Ovary (tissue), 9 donors: Measurements from ENCODE around the gene CEP41. TPM values are rescaled to one million over a fixed set of nuclear protein-coding genes. Genes with fewer than 3 reads are reported as not detected.

Experiments
- DNase-seq, 5 donors: peaks; one replicate each; pipeline ENCODE4 v3.0.0-alpha.2; 2019 to 2020
- H3K27ac ChIP-seq, 2 donors: fragments of 200-600 bp; one replicate each; pipeline versions ENCODE4 v1.5.1 to v1.8.0; 2019 to 2022
- H3K27me3 ChIP-seq: fragments of 200-600 bp; one replicate; pipeline ENCODE4 v1.8.0; 2022
- H3K36me3 ChIP-seq: fragments of 200-600 bp; sonication (generic); one replicate; pipeline ENCODE4 v1.5.1; 2019
- H3K4me1 ChIP-seq: one replicate; pipeline ENCODE4 v1.8.1; 2013; ENCODE audit warnings: mild to moderate bottlenecking, moderate library complexity; ENCODE audit not compliant: insufficient read depth
- H3K4me3 ChIP-seq: fragments of 200-600 bp; sonication (generic); one replicate; pipeline ENCODE4 v1.5.1; 2017
- H3K9me3 ChIP-seq, 2 donors: fragments of 200-600 bp in 1 of 2; sonication (generic) in 1 of 2; one replicate each; pipeline versions ENCODE4 v1.5.1 to v1.8.1; 2013 to 2019; ENCODE audit warnings: mild to moderate bottlenecking in 1 of 2, moderate library complexity in 1 of 2
- EP300 ChIP-seq: sonication (generic); formaldehyde crosslinking; IDR thresholded peaks from one replicate; pipeline ENCODE4 v1.6.1; 2017; ENCODE audit warnings: antibody characterized with exemption
- POLR2A ChIP-seq: fragments of 450-650 bp; IDR thresholded peaks from one replicate; pipeline ENCODE4 v1.6.1; 2017; ENCODE audit warnings: antibody characterized with exemption, mild to moderate bottlenecking, moderate library complexity
- WGBS, 3 donors: extraction: QIAGEN DNeasy Blood & Tissue Kit in 1 of 3; methylation state at CpG; one replicate each; pipeline versions ENCODE4 v1.1.5 to v1.1.7; 2013 to 2017; 5-methylcytosine and 5-hydroxymethylcytosine counted together
- intact Hi-C, 4 donors: fragments of 100-400 bp; cut with DNase I; formaldehyde crosslinking; loops; one replicate each; pipeline versions ENCODE4 v1.11.0 to v1.15.1; 2022 to 2023
- polyA plus RNA-seq, 2 donors: library from polyadenylated mRNA; stranded (reverse); fragments of 200-250 nt in 1 of 2; fragments of 350-450 nt in 1 of 2; fragmentation: Illumina TruSeq in 1 of 2; extraction: RNeasy Lipid Tissue Mini Kit (QIAGEN cat#74804) in 1 of 2; gene quantifications; one replicate each; pipeline ENCODE4 v1.2.3, GENCODE V29; 2013 to 2014
- total RNA-seq, 7 donors: library from RNA; depleted of rRNA in 2 of 7; stranded (reverse); fragments of >200 nt in 2 of 7; fragmentation: NEBNext Ultra II Directional in 3 of 7; extraction: Animal tissue kit (Norgen Biotek cat#: 25700) in 3 of 7; gene quantifications; one replicate each; pipeline versions ENCODE4 v1.1.0 to v1.2.4, GENCODE V29; 2016 to 2023
- TF ChIP-seq, protein P1 (sequence below), 3 donors: fragments of 450-650 bp in 2 of 3; fragments of 200-600 bp in 1 of 3; IDR thresholded peaks; one replicate each; pipeline versions ENCODE4 v1.5.1 to v1.8.0; 2016 to 2022; ENCODE audit warnings: antibody characterized with exemption in 3 of 3, mild to moderate bottlenecking in 1 of 3
- donor health status: DM: no; HTN: no; CAD: no; lungs with moderate emphysema.
- donor health status: DM: no; HTN: no; CAD: no.
- donor health status: Bipolar disorder and iron deficiency.
- donor health status: DM: yes; HTN: yes; CAD: no.
- donor health status: DM: no; HTN: no; CAD: no.
- donor health status: DM: yes; HTN: yes; CAD: no.

The CEP41 gene
- total and polyA plus RNA-seq, 9 donors: 1.8 to 21.3 (median 10.5) TPM

DNA sequence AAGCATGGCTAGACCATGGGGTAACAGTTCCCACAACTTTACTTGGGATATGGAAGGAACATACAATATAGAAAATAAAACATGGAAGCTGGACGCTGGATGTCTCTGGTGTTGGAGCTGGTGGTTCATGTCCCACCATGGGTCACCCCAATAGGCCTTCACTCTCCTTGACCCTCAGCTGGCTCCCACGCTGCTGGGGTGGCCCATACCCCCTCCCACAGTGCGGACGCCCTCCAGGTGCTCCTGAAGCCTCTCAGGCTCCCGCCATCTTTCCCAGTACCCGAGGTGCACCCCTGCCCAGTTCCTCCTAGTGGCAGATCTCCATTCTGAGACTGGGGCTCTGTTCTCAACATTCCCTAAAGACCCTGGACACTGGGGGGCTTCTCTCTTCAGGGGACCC is 66.3 kb downstream of the CEP41 start:
- Histone ChIP-seq H3K9me3 (no peaks in the 10 kb centered on the region), H3K27me3 (no peaks in the 10 kb centered on the region), H3K27ac (peak overlapping the region in 1 of 2 donors; percentile 95), H3K4me1 (peaks cover 31% of the 10 kb centered on the region), H3K4me3 (no peak overlapping the region), H3K36me3 (no peaks in the 10 kb centered on the region)
- WGBS, 3 donors: 95 to 98% (median 98%) methylated on average over 6 of the region's 6 CpGs
- no peak for DNase-seq
- TF ChIP-seq EP300 (no peak), POLR2A (no peak)
- TF ChIP-seq, protein P1, sequence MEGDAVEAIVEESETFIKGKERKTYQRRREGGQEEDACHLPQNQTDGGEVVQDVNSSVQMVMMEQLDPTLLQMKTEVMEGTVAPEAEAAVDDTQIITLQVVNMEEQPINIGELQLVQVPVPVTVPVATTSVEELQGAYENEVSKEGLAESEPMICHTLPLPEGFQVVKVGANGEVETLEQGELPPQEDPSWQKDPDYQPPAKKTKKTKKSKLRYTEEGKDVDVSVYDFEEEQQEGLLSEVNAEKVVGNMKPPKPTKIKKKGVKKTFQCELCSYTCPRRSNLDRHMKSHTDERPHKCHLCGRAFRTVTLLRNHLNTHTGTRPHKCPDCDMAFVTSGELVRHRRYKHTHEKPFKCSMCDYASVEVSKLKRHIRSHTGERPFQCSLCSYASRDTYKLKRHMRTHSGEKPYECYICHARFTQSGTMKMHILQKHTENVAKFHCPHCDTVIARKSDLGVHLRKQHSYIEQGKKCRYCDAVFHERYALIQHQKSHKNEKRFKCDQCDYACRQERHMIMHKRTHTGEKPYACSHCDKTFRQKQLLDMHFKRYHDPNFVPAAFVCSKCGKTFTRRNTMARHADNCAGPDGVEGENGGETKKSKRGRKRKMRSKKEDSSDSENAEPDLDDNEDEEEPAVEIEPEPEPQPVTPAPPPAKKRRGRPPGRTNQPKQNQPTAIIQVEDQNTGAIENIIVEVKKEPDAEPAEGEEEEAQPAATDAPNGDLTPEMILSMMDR (IDR thresholded peaks at IDR 0.05): no peak
- intact Hi-C loops: no loop called here

DNA sequence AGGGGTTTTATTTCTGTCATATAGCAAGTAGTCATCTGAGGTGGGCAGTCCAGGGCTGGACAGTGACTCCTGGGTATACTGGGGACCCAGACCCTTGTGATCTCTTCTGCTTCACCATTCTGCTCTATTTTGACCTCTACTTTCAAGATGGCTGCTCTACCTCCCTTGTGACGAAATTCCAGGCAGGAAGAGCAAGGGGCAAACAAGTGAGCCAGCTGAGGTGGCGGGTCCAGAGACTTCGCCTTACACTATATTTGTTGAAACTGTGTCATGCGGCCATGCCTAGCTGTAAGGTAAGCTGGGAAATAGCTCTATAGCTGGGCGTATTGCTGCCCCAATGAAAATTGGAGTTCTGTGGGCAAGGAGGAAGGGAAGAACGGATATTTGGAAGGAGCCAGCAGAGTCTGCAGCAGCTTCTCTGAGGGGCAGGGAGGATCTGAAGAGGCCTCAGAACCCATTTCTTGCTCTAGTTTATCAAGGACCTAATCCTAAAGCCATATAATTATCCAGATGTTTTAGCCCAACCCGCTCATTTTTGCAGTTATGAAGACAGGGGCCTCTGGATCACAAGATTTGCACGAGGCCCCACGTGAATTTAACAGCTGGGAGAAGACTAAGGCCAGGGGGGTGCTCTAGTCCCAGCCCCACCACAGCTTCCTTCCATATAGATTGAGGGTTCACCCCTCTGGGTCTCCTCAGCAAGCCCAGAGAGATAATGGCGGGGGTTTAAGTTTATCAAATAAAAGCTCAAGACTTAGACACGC is 68.2 kb downstream of the CEP41 start:
- Histone ChIP-seq H3K4me1 (peaks cover 36% of the 10 kb centered on the region), H3K27me3 (no peaks in the 10 kb centered on the region), H3K27ac (peak overlapping the region; percentile 1 to 95), H3K9me3 (no peaks in the 10 kb centered on the region), H3K36me3 (no peaks in the 10 kb centered on the region), H3K4me3 (no peak overlapping the region)
- TF ChIP-seq, protein P1 (IDR thresholded peaks at IDR 0.05): no peak
- TF ChIP-seq POLR2A (no peak), EP300 (no peak)
- DNase-seq: peak in 1 of 5 donors; percentile 12
- intact Hi-C loops: no loop called here
- 81 to 83% (median 81%) methylated on average over 11 of the region's 11 CpGs for WGBS, 3 donors

DNA sequence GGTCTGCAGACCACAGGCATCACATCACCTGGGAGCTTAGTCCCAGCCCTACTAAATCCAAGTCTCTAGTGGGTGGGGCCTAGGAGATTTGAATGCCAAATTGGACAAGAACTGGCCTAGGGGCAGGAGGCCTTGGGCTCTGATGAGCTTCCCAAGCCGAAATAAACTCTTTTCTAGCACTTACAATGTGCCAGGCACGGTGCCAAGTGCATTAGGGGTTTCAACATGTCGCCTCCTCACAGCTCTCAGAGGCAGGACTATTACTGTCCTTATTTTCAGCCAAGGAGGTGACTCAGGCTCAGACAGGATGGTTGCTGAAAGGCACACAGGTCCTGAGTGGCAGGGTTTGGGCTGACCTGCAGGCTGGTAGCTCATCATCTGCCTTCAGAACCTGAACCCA is 69.8 kb downstream of the CEP41 start:
- Histone ChIP-seq H3K36me3 (no peaks in the 10 kb centered on the region), H3K27me3 (no peaks in the 10 kb centered on the region), H3K4me1 (peaks cover 36% of the 10 kb centered on the region), H3K27ac (peak overlapping the region in 1 of 2 donors; percentile 66), H3K4me3 (no peak overlapping the region), H3K9me3 (no peaks in the 10 kb centered on the region)
- DNase-seq: peak in 3 of 5 donors; percentile 65 to 71 (median 67)
- WGBS, 3 donors: 69 to 73% (median 71%) methylated on average over 3 of the region's 3 CpGs
- no peak for TF ChIP-seq POLR2A
- no peak for TF ChIP-seq EP300
- TF ChIP-seq, protein P1 (IDR thresholded peaks at IDR 0.05): no peak
- intact Hi-C loops: no loop called here

DNA sequence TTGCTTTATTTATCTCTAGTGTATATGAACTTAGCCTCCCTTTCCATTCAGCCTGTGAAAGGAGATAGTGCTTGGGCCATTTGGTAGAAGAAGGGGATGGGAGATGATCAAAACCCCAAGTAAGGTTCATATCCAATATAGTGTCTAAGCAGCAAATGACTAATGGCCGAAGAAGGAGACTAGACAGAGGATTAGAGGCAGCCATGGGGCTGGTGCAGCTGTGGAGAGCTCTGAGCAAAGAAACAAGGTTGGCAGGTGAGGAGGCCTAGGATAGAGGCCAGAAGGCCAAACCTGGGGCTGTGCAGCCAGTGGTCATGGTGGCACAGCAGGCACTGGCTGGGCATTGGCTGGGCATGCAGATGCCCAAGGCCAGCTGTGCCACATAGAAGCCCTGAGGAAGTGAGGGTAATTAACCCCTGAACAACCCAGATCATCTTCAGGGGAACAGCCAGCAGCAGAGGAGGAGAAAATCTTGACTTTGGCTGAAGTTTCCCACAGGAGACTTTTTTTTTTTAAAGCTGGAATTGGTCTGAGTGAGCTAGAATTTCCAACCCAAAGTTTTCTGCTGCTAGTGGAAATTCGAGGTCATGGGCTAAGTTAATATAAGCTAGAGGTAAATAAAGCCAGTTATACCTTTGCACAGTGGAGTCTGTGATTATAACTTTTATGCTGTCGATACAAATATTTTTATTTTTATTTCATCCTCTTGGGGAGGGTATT is 70.8 kb downstream of the CEP41 start:
- no peaks in the 10 kb centered on the region for H3K27me3 ChIP-seq
- H3K4me3 ChIP-seq: no peak overlapping the region
- peaks cover 41% of the 10 kb centered on the region for H3K4me1 ChIP-seq
- intact Hi-C loops: no loop called here
- H3K36me3 ChIP-seq: no peaks in the 10 kb centered on the region
- peak overlapping the region in 1 of 2 donors; percentile 66 for H3K27ac ChIP-seq
- 33 to 54% (median 44%) methylated on average over 3 of the region's 3 CpGs for WGBS, 3 donors
- TF ChIP-seq EP300: no peak
- TF ChIP-seq, protein P1 (IDR thresholded peaks at IDR 0.05): no peak
- no peak for TF ChIP-seq POLR2A
- no peaks in the 10 kb centered on the region for H3K9me3 ChIP-seq
- DNase-seq: no peak
